Measurements from ENCODE around the gene MACO1. TPM values are rescaled to one million over a fixed set of nuclear protein-coding genes. Genes with fewer than 3 reads are reported as not detected.
"Not testable (repeated sequence)": the region's sequence is repeated elsewhere in the genome, so short reads cannot be mapped to it uniquely, and the experiment has no call there.

The MACO1 gene
- 10 to 100 TPM; 22.2 to 29.8 (median 24.1) TPM for polyA plus RNA-seq (ENCODE audit: insufficient read depth in 1 of 5, insufficient read length in 5 of 5, low replicate concordance in 1 of 5)
- long read RNA-seq, donor 1, partial matches to known transcripts: 0 of 1 reads
- long read RNA-seq, donor 1, other reads (novel, unspliced or antisense): 0 of 1 reads
- long read RNA-seq, donor 2, partial matches to known transcripts: 0 of 2 reads
- long read RNA-seq, donor 2, other reads (novel, unspliced or antisense): 0 of 2 reads
- long read RNA-seq, donor 3, partial matches to known transcripts: 0 of 2 reads
- long read RNA-seq, donor 3, other reads (novel, unspliced or antisense): 0 of 2 reads
- long read RNA-seq, donor 4, partial matches to known transcripts: 5 of 5 reads
- long read RNA-seq, donor 4, other reads (novel, unspliced or antisense): 0 of 5 reads
- long read RNA-seq, donor 5, partial matches to known transcripts: 6 of 8 reads
- long read RNA-seq, donor 5, other reads (novel, unspliced or antisense): 0 of 8 reads
- long read RNA-seq, donor 6, partial matches to known transcripts: 8 of 10 reads
- long read RNA-seq, donor 6, other reads (novel, unspliced or antisense): 0 of 10 reads
- long read RNA-seq, donor 7: 0 reads
- long read RNA-seq, donor 8: 0 reads

- peak; percentile 97 to 98 for DNase-seq
Observed at GRCh38 chr1:25430073-25430966, at the start of gene MACO1. Gene MACO1 (plus strand): TSS chr1:25430897. CDS start chr1:25431099, 202 bp downstream.

- DNase-seq: not testable (repeated sequence)
Observed at GRCh38 chr1:25382543-25382942, 48.2 kb upstream of the MACO1 start.

- not testable (repeated sequence) for DNase-seq
Observed at GRCh38 chr1:25383090-25383489, 47.6 kb upstream of the MACO1 start.

GRCh38 chr1:25383875-25384274 is 46.8 kb upstream of the MACO1 start:
- not testable (repeated sequence) for DNase-seq

GRCh38 chr1:25387096-25387495 is 43.6 kb upstream of the MACO1 start:
- not testable (repeated sequence) for DNase-seq

GRCh38 chr1:25388691-25389090 is 42.0 kb upstream of the MACO1 start:
- not testable (repeated sequence) for DNase-seq

- not testable (repeated sequence) for DNase-seq
Observed at GRCh38 chr1:25389721-25390120, 41.0 kb upstream of the MACO1 start.

- DNase-seq: no peak
Observed at GRCh38 chr1:25392841-25393240, 37.9 kb upstream of the MACO1 start.

- not testable (repeated sequence) for DNase-seq
Observed at GRCh38 chr1:25397549-25397948, 33.1 kb upstream of the MACO1 start.

GRCh38 chr1:25398079-25398478 is 32.6 kb upstream of the MACO1 start:
- not testable (repeated sequence) for DNase-seq

GRCh38 chr1:25402947-25403803 is 27.5 kb upstream of the MACO1 start:
- DNase-seq: not testable (repeated sequence)

- DNase-seq: not testable (repeated sequence)
Observed at GRCh38 chr1:25405731-25406305, 24.9 kb upstream of the MACO1 start.

GRCh38 chr1:25409641-25410427 is 20.9 kb upstream of the MACO1 start:
- not testable (repeated sequence) for DNase-seq

GRCh38 chr1:25412872-25413623 is 17.6 kb upstream of the MACO1 start:
- DNase-seq: not testable (repeated sequence)

GRCh38 chr1:25414157-25414556 is 16.5 kb upstream of the MACO1 start:
- not testable (repeated sequence) for DNase-seq

GRCh38 chr1:25414578-25414977 is 16.1 kb upstream of the MACO1 start:
- not testable (repeated sequence) for DNase-seq

GRCh38 chr1:25417280-25417679 is 13.4 kb upstream of the MACO1 start:
- not testable (repeated sequence) for DNase-seq

GRCh38 chr1:25419339-25419738 is 11.4 kb upstream of the MACO1 start:
- not testable (repeated sequence) for DNase-seq

GRCh38 chr1:25420715-25421114 is 10.0 kb upstream of the MACO1 start, which contains the start of gene RHCE:
Gene RHCE (minus strand): TSS chr1:25420825. CDS start chr1:25420786, 39 bp downstream.
- DNase-seq: not testable (repeated sequence)
